T1000 (cell line): Measurements from ENCODE around the gene TSC22D4.

Experiments used
- DNase-seq: peaks from one replicate; lab custom pipeline; 2025; ENCODE audit warnings: mixed read lengths; lab: John Stamatoyannopoulos, UW

The TSC22D4 gene

DNA sequence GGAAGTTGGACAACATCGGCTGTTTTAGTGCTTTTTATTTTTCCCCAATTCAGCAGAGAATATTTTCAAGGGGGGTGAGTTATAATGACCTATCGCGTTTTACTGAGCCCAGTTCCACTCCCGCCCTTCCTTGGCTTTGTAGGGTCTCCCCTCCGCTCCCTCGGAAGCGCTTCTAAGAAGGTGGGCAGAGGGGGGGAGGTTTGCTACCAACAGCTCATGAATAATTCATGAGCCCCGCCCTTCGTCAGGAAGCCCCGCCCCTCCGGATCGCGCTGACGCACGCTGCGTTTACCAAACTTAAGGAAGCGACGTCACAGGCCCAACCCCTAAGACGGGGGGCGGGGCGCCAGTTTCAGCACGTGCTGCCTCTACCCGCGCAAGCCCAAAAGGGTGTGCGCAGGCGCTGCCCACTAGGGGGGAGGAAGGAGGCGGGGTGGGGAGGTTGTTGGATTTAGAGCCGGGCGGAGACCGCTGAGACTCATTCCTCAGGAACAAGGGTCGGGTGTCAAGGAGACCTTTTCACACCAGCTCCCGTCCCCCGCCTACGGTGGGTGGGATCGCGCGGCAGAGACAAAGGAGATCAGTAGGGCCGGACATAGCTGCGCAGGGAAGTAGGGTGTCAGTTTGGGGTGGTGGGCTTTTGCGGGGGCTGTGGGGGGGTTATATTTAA, 49.9 kb downstream of the TSC22D4 start:
- DNase-seq, result peak; percentile 95

DNA sequence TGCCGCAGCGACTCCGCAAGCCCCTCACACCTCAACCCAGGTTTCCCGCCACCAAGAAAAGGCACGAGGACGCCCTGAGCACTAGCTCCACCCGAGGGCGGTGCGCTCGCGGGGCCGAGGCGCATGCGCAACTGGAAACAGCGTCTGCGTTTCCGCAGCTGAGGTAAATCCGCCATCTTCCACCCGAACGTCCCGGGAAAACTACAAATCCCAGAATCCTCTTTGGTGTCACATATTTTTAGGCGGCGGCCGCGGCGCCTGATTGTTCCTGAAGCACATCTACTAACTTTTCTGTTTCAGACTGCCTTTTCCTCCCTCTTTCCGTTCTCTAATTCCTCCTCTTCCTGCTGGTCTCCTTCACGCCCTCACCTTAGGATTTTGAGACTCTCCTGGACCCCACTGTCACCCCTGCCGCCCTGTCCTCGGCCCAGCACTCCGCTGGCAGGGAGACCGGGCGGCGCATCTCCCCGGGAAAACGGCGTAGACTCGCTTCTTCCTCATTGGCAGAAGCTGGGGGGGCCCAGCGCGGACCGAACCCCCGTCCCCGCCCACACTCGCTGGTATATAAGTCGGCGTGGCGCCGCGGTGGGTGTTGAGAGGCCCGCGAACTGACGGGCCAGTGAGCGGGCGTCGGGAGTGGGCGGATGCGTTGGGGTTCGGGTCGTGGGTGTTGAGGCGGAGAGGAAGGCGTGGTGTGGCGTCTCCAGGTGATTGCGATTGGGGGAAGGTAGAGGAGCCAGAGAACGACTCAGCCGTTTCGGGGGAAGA, 50.6 kb downstream of the TSC22D4 start, which contains the start of gene ZCWPW1:
TSS of gene ZCWPW1 (minus strand) at position 505 of the 768 bp plus-strand sequence. CDS start 8,054 bp downstream, outside the sequence.
- DNase-seq, result peak; percentile 85

DNA sequence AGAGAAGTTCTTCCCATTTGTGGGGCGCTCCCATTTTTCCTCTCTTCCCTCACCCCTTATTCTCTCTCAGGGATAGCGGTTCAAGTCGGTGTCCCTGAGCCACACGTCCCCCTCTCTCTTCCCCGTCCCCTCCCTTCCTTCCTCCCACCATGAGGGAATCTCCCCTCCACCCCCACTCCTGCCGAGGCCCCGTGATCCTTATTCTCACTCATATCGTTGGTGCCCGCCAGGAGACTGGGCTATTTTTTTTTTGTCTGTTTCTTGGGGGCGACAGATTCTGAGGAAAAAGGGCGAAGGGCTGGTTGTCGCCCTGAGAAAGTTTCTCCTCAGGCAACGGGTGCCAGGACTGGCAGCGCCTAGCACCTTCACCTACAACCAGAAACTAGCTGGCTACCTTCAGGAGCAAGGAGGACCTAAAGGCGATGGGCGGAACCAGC, 51.2 kb downstream of the TSC22D4 start:
- DNase-seq, result no peak

DNA sequence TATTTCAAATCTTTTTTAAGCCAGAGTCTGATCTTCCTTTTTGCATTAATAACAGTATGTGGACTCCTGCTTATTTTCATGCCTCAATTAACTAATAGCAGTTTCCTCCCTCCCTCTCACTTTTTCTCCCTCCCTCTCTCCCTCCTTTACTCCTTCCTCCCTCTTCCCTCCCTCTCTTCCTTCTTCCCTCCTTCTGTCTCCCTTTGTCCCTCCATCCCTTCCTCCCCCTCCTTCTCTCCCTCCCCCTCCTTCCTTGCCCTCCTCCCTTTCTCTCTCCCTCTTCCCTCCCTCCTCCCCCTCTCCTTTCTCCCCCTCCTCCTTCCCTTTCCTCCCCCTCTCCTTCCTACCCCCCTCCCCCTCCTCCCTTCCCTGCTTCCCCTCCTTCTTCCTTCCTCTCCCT, 52.5 kb downstream of the TSC22D4 start:
- no peak for DNase-seq

DNA sequence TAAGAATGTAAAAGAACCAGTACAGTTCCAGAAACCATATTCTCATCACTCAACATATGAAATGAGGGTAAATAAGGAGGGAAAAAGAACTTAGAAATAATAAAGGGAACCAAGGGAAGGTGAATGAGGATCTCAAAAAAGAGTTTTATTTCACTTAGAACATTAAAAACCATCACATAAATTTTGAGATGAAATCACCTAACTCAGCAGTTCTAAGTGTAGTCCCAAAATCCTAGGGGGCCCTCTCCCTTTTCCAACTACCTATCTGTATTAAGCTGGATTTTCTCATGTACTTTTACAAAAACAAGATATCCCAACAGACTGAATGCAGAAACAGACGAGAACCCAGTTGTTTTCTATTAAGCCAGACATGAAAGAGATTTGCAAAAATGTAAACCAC, 53.7 kb downstream of the TSC22D4 start:
- DNase-seq, result no peak

DNA sequence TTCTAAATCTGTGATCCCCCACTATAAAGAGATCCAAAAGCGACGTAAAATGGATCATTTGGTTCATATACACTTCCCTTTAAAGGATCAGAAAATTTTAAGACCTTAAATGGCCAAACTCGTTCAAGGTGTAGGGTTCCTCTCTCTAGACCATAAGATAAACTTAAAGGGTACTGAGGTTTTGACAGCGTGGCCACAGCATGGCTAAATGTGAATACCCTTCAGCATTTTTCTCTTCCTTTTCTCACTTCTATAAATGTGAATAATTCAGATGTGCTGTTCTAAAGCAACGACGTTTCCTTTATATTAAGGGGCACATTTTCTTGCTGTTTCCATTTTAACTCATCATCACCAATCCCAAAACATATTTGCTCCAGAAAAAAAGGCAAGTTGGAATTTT, 55.7 kb downstream of the TSC22D4 start:
- DNase-seq, result no peak

DNA sequence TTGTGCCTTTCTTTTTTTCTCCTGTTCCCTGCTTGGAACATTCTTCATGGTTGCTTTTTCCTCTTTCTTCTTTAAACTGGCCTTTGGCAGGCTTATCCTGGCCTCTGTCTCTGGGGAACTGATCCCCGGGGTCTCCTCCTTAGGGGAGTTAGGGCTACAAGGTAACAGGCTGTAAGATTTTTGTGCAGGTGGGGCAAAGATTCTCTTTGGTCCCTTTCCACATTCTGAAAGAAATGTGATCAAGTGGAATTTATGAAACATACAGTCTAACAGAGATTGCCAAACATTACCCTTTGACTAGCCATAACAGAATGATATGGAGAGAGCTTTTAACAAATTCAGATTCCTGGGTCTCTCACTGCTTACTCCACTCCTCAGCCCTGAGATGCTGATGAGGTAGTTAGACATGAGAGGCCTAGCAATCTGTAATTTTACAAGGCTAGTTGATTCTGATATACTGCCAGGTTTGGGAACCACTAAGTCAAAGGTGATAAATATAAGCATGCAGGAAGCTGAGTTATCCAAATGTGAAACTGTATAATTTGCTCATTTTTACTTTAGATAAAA, 59.3 kb downstream of the TSC22D4 start:
- DNase-seq, result no peak

DNA sequence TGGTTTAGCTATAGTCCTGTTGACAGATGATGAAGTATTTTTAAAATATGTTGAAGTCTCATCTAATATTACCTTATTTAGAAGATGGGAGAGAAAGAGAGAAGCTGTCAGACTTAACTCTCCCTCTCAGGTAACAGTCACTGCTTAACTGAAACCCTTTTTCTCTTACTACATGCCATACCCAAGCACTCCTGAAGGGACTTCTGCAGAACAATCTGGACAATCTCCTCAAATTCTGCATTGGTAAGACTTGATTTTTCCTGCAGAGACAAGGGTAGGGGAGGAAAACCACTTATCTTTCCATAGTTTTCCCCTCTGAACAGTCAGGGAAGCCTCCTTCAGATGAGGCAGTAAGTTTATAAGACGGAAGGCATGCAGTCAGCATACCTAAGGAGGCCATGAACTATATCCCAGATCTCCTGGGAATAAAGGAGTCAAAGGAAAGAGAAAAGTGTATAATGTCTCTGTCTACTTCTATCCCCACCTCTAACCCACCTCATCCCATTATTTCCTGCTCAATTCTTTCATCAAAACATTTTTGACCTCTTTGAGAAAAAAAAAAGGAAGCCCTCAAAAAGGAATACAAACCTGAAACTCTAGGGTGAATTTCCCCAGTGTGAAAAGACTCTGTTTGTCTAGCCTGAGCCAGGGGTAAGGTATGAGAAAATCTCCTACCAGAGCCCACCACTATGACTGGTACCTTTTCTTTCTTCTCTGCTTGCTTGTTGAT, 59.9 kb downstream of the TSC22D4 start:
- DNase-seq, result no peak
